Measurements from ENCODE around the gene ARHGAP10.

ARHGAP10 gene

GRCh38 chr4:147761218-147761883 is 29.5 kb downstream of the ARHGAP10 start:
- DNase-seq (ENCODE audit: extremely low read depth, low read depth) = no peak
- H3K4me3 ChIP-seq (replicated peaks; ENCODE audit: low read depth, low read length) = no peak overlapping the region
- no peak for TF ChIP-seq CTCF (IDR thresholded peaks at IDR 0.05; ENCODE audit: low read depth, low read length, missing control alignments)

- H3K4me3 ChIP-seq (replicated peaks; ENCODE audit: low read depth, low read length) = no peak overlapping the region
- no peak for TF ChIP-seq CTCF (IDR thresholded peaks at IDR 0.05; ENCODE audit: low read depth, low read length, missing control alignments)
- DNase-seq (ENCODE audit: extremely low read depth, low read depth) = no peak
These were observed 32.4 kb downstream of the ARHGAP10 start for GRCh38 chr4:147764337-147764736.

DNA sequence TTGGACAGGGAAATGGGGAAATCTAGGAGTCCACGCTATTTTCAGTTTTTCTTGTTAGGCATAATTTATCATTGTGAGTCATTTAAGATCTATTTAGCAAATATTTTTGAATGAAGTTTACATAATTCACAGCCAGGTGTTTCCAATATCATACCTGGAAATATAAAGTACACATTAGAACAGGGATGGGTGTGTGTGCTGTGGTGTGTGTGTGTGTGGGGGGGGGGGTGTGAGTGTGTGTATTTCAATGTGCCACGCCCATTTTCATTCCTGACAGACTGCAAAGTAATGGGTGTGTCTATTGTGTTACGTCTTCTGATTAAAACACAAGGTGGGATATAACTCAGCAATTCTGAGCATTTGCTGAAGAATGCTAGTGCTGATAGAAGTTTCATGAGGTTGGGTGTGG is 33.2 kb downstream of the ARHGAP10 start:
- TF ChIP-seq CTCF (IDR thresholded peaks at IDR 0.05; ENCODE audit: low read depth, low read length, missing control alignments) = no peak
- H3K4me3 ChIP-seq (replicated peaks; ENCODE audit: low read depth, low read length) = no peak overlapping the region
- DNase-seq (ENCODE audit: extremely low read depth, low read depth) = no peak

- H3K4me3 ChIP-seq (replicated peaks; ENCODE audit: low read depth, low read length) = no peak overlapping the region
- TF ChIP-seq CTCF (IDR thresholded peaks at IDR 0.05; ENCODE audit: low read depth, low read length, missing control alignments) = no peak
- DNase-seq (ENCODE audit: extremely low read depth, low read depth) = no peak
These were observed 36.2 kb downstream of the ARHGAP10 start for GRCh38 chr4:147768113-147768512.

DNA sequence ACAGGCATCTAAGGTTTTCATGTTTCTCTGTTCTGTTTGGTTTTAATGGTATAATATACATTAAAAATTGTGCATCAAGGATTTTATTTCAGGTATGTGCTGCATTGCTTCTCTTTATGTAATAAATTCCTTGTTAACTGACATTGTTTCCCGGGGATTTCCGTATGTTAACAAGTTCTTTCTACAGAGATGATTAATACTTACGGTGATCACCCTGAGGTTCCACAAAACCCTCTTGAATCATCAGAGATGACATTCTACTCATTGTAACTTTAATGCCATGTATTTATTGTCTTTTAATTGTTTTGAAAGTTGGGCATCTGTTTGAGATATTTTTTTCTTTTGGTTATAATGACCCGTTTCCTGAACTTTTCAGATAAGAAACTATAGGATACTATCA is 37.5 kb downstream of the ARHGAP10 start:
- TF ChIP-seq CTCF (IDR thresholded peaks at IDR 0.05; ENCODE audit: low read depth, low read length, missing control alignments) = no peak
- no peak for DNase-seq (ENCODE audit: extremely low read depth, low read depth)
- H3K4me3 ChIP-seq (replicated peaks; ENCODE audit: low read depth, low read length) = no peak overlapping the region

DNA sequence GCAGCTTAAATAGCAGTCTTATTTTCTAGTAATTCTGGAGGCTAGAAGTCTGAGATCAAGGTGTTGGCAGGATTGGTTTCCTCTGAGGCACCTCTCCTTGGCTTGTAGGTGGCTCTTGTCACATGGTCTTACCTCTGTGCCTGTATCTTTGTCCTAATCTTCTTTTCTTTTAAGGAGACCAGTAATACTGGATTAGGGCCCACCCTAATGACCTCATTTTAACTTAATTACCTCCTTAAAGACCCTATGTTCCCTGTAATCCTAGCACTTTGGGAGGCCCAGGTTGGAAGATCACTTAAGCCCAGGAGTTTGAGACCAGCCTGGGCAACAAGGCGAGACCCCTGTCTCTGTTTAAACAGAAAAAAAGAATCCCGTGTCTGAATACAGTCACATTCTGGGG is 38.9 kb downstream of the ARHGAP10 start:
- no peak for DNase-seq (ENCODE audit: extremely low read depth, low read depth)
- TF ChIP-seq CTCF (IDR thresholded peaks at IDR 0.05; ENCODE audit: low read depth, low read length, missing control alignments) = no peak
- no peak overlapping the region for H3K4me3 ChIP-seq (replicated peaks; ENCODE audit: low read depth, low read length)

- H3K4me3 ChIP-seq (replicated peaks; ENCODE audit: low read depth, low read length) = no peak overlapping the region
- TF ChIP-seq CTCF (IDR thresholded peaks at IDR 0.05; ENCODE audit: low read depth, low read length, missing control alignments) = no peak
- DNase-seq (ENCODE audit: extremely low read depth, low read depth) = no peak
These were observed 40.2 kb downstream of the ARHGAP10 start for GRCh38 chr4:147772056-147772455.
